Measurements from ENCODE around the gene CFAP20DC.
"Not testable (repeated sequence)": the region's sequence is repeated elsewhere in the genome, so short reads cannot be mapped to it uniquely, and the experiment has no call there.

CFAP20DC gene

GRCh38 chr3:58695284-58695683, 354.5 kb downstream of the CFAP20DC start:
- DNase-seq (ENCODE audit: low read depth), result not testable (repeated sequence)

DNA sequence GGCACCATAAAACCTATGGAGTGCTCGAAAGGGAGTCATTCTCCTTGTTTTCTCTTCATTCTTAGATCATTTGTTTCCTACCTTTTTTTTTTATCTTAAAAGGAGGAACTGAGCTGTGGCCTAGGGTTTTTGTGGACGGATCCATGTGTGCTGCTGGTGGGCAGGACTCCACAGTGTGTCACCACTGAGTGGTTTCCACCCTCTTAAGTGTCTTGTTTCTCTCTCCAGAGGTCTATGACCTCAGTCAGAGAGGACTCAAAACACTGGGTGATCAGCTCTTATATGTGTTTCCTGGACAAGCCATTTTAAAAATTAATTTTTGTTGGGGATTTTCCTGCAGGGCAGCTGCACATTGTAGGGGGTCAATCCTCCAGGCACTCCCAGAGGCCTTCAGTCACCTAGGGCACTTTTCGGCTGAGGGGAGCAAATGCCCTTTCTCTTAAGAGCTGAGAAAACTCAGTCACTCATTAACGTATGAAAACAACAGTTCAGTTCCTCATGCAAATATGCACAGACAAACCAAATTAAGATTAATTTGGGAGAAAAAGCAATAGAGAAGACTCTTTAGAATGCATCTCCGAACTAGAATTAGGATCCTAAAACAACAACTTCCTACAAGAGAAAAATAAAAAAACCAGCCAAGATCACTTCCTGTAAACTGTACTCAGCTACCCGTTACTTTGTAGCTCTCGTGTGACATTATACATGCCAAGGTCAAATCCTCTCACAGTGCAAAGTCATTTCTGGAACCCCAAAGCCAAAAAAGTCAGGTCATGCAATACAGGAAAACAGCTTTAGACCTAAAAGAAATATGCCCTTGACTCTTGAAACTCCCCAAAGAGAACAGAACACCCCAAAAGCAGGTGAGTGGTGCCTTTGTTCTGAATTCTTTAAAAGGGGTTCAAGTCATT, 355.6 kb downstream of the CFAP20DC start:
- no peak for DNase-seq (ENCODE audit: low read depth)

DNA sequence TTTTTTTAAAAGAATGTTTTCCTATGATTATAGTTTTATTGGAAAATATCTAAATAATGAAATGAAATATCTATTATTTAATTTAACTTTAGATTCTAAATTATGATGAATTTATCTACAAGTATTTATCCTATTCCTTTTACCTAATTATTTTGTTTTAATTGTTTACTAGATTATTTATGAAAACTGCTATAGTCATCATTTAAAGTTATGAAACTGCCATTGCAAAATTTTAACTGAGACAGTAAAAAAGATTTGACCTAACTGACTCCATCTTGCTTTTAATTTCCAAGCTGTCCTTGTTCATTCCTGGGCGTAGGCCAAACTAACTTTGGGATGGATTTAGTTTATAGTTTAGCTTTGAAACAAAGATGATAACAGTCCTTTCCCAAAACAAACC, 357.3 kb downstream of the CFAP20DC start:
- no peak for DNase-seq (ENCODE audit: low read depth)

Measured in stimulated activated CD8-positive, alpha-beta memory T cell treated with anti-CD3 and anti-CD28 coated beads, Interleukin-12 subunit alpha, Interleukin-12 subunit beta, amount 100 ng/mL, for 1 hour (primary cell).